Calu3 (cell line): ENCODE results near the gene AGPAT1. TPM values are rescaled to one million over a fixed set of nuclear protein-coding genes. Genes with fewer than 3 reads are reported as not detected.

Experiments used
- BruUV-seq: library from RNA; stranded (reverse); fragments of 400-500 nt; replicated peaks from 2 replicates; lab custom pipeline; 2021; lab: Mats Ljungman, UMichigan
- CTCF ChIA-PET: fragments of 300-600 bp; sonication (Branson Sonifier 250); formaldehyde crosslinking; loops from one replicate; lab custom pipeline; 2022; ENCODE audit warnings: antibody characterized with exemption; lab: Charles Lee
- DNase-seq: peaks from one replicate; pipeline ENCODE4 v3.0.0; 2022
- H3K27ac Mint-ChIP-seq: one replicate; pipeline ENCODE4 v1.8.0; 2022; ENCODE audit warnings: mixed read lengths; ENCODE audit not compliant: unreplicated experiment
- H3K27me3 Mint-ChIP-seq: one replicate; pipeline ENCODE4 v1.8.0; 2022; ENCODE audit warnings: mixed read lengths; ENCODE audit not compliant: unreplicated experiment
- H3K36me3 Mint-ChIP-seq: one replicate; pipeline ENCODE4 v1.8.0; 2022; ENCODE audit warnings: mild to moderate bottlenecking, moderate library complexity, mixed read lengths; ENCODE audit not compliant: insufficient read depth, unreplicated experiment
- H3K4me1 Mint-ChIP-seq: one replicate; pipeline ENCODE4 v1.8.0; 2022; ENCODE audit warnings: mild to moderate bottlenecking, low read depth, mixed read lengths; ENCODE audit not compliant: unreplicated experiment
- H3K4me3 Mint-ChIP-seq: one replicate; pipeline ENCODE4 v1.8.0; 2022; ENCODE audit warnings: mild to moderate bottlenecking, low read depth, moderate library complexity, mixed read lengths; ENCODE audit not compliant: unreplicated experiment
- H3K9me3 Mint-ChIP-seq: one replicate; pipeline ENCODE4 v1.8.0; 2022; ENCODE audit warnings: low read depth, mixed read lengths; ENCODE audit not compliant: unreplicated experiment
- intact Hi-C: fragments of 100-400 bp; cut with micrococcal nuclease; formaldehyde crosslinking; loops from one replicate; pipeline ENCODE4 v1.10.0; 2022; ENCODE audit not compliant: unreplicated experiment
- total RNA-seq: library from RNA; stranded (reverse); gene quantifications from 2 replicates; pipeline ENCODE4 v1.2.3, GENCODE V29; 2022
- TF ChIP-seq, protein P1 (sequence below): fragments of 200-600 bp; IDR thresholded peaks from one replicate; pipeline ENCODE4 v1.8.0; 2022; ENCODE audit warnings: antibody characterized with exemption; ENCODE audit not compliant: unreplicated experiment

AGPAT1 gene
- total RNA-seq, 1 experiment from 2014 or later = 138 TPM

- intact Hi-C loops = no loop called here
- no TSS peak for BruUV-seq
- Mint-ChIP-seq H3K36me3 (peaks cover 57% of the 10 kb centered on the region), H3K4me3 (no peak overlapping the region), H3K27ac (no peak overlapping the region), H3K27me3 (no peaks in the 10 kb centered on the region), H3K4me1 (peaks cover 37% of the 10 kb centered on the region), H3K9me3 (no peaks in the 10 kb centered on the region)
- no peak for DNase-seq
- CTCF ChIA-PET = no interaction called here
- TF ChIP-seq, protein P1, sequence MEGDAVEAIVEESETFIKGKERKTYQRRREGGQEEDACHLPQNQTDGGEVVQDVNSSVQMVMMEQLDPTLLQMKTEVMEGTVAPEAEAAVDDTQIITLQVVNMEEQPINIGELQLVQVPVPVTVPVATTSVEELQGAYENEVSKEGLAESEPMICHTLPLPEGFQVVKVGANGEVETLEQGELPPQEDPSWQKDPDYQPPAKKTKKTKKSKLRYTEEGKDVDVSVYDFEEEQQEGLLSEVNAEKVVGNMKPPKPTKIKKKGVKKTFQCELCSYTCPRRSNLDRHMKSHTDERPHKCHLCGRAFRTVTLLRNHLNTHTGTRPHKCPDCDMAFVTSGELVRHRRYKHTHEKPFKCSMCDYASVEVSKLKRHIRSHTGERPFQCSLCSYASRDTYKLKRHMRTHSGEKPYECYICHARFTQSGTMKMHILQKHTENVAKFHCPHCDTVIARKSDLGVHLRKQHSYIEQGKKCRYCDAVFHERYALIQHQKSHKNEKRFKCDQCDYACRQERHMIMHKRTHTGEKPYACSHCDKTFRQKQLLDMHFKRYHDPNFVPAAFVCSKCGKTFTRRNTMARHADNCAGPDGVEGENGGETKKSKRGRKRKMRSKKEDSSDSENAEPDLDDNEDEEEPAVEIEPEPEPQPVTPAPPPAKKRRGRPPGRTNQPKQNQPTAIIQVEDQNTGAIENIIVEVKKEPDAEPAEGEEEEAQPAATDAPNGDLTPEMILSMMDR = no peak
These were observed 2.7 kb downstream of the AGPAT1 start for GRCh38 chr6:32173051-32173727.

DNA sequence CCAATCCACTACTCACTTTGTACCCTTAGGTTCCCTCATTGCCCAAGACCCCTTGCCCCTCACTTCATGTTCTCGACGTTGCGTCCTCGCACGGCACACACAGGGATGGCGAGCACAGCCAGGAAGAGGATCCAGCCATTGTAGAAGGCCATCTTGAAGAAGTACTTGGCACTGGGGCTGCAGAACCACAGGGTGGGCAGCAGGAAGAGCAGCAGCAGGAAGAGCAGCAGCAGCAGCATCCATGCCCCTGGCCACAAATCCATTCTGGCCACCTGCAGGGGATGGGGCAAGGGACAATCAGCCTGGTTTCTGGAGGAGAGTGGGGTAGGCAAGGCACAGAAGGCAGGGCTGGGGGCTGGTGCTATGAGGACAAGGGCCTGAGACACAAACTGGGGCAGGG is 4.7 kb downstream of the AGPAT1 start:
- no peak overlapping the region for H3K27ac Mint-ChIP-seq
- H3K27me3 Mint-ChIP-seq = no peaks in the 10 kb centered on the region
- H3K4me1 Mint-ChIP-seq = peaks cover 26% of the 10 kb centered on the region
- peaks cover 50% of the 10 kb centered on the region for H3K36me3 Mint-ChIP-seq
- intact Hi-C loops = no loop called here
- TF ChIP-seq, protein P1 = no peak
- no peaks in the 10 kb centered on the region for H3K9me3 Mint-ChIP-seq
- BruUV-seq = no TSS peak
- no peak overlapping the region for H3K4me3 Mint-ChIP-seq
- CTCF ChIA-PET = no interaction called here
- no peak for DNase-seq

- Mint-ChIP-seq H3K27ac (no peak overlapping the region), H3K36me3 (peaks cover 48% of the 10 kb centered on the region), H3K9me3 (no peaks in the 10 kb centered on the region), H3K27me3 (no peaks in the 10 kb centered on the region), H3K4me1 (peaks cover 21% of the 10 kb centered on the region), H3K4me3 (no peak overlapping the region)
- TF ChIP-seq, protein P1 = no peak
- BruUV-seq = no TSS peak
- intact Hi-C loops = no loop called here
- no peak for DNase-seq
- CTCF ChIA-PET = no interaction called here
These were observed 5.6 kb downstream of the AGPAT1 start for GRCh38 chr6:32170294-32170693.

GRCh38 chr6:32168807-32169591 is 6.9 kb downstream of the AGPAT1 start:
- no peaks in the 10 kb centered on the region for H3K9me3 Mint-ChIP-seq
- DNase-seq = no peak
- peaks cover 16% of the 10 kb centered on the region for H3K4me1 Mint-ChIP-seq
- no peak overlapping the region for H3K27ac Mint-ChIP-seq
- no TSS peak for BruUV-seq
- peaks cover 43% of the 10 kb centered on the region for H3K36me3 Mint-ChIP-seq
- no peak overlapping the region for H3K4me3 Mint-ChIP-seq
- intact Hi-C loops = no loop called here
- no peaks in the 10 kb centered on the region for H3K27me3 Mint-ChIP-seq
- TF ChIP-seq, protein P1 = peak; percentile 28
- CTCF ChIA-PET = no interaction called here
